GM06990 (cell line): Measurements from ENCODE around the gene UNC119.
"Not testable (repeated sequence)": the region's sequence is repeated elsewhere in the genome, so short reads cannot be mapped to it uniquely, and the experiment has no call there.

Experiments used
- DNase-seq: peaks from one replicate; pipeline ENCODE4 v3.0.0-alpha.2; 2011; ENCODE audit not compliant: insufficient read length; ENCODE audit errors: extremely low read depth
- H3K27me3 ChIP-seq: replicated peaks from 2 replicates; pipeline ENCODE4 v1.6.0; 2011; ENCODE audit warnings: low read length; ENCODE audit not compliant: control insufficient read depth, insufficient read depth
- H3K36me3 ChIP-seq: 2 replicates; pipeline ENCODE4 v1.5.1; 2011; ENCODE audit warnings: low read length; ENCODE audit not compliant: control insufficient read depth, insufficient read depth
- H3K4me3 ChIP-seq: replicated peaks from 2 replicates; pipeline ENCODE4 v1.5.1; 2011; ENCODE audit warnings: low read depth, mild to moderate bottlenecking, control low read depth, low read length
- CTCF ChIP-seq: IDR thresholded peaks from 2 replicates; pipeline ENCODE4 v1.5.1; 2011; ENCODE audit warnings: low read length, control low read depth, mild to moderate bottlenecking, inconsistent platforms; ENCODE audit not compliant: insufficient read depth, poor library complexity, severe bottlenecking

Gene UNC119

GRCh38 chr17:28578246-28579195 is 26.1 kb upstream of the UNC119 start:
- Histone ChIP-seq H3K27me3 (no peaks in the 10 kb centered on the region), H3K36me3 (peaks cover 19% of the 10 kb centered on the region), H3K4me3 (no peak overlapping the region)
- no peak for DNase-seq
- TF ChIP-seq CTCF = no peak

DNA sequence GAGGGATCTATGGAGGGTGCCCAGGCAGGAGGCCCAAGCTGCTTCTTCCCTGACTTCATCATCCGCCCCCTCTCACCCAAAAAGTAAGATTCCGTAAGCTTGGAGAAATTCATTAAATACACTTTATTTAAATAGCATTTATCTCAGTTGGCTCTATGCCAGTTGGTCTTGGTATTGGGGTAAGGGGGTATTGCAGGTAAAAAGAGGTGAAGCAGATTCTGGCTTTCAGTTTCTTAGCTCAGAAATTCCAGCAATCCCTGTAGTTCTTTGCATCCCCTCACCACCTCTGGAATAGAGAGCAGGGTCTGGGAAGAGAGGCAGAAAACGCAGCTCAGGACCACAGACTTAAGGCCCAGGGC is 25.0 kb upstream of the UNC119 start:
- no peak for DNase-seq
- TF ChIP-seq CTCF = no peak
- no peaks in the 10 kb centered on the region for H3K27me3 ChIP-seq
- H3K4me3 ChIP-seq = no peak overlapping the region
- H3K36me3 ChIP-seq = peaks cover 20% of the 10 kb centered on the region

DNA sequence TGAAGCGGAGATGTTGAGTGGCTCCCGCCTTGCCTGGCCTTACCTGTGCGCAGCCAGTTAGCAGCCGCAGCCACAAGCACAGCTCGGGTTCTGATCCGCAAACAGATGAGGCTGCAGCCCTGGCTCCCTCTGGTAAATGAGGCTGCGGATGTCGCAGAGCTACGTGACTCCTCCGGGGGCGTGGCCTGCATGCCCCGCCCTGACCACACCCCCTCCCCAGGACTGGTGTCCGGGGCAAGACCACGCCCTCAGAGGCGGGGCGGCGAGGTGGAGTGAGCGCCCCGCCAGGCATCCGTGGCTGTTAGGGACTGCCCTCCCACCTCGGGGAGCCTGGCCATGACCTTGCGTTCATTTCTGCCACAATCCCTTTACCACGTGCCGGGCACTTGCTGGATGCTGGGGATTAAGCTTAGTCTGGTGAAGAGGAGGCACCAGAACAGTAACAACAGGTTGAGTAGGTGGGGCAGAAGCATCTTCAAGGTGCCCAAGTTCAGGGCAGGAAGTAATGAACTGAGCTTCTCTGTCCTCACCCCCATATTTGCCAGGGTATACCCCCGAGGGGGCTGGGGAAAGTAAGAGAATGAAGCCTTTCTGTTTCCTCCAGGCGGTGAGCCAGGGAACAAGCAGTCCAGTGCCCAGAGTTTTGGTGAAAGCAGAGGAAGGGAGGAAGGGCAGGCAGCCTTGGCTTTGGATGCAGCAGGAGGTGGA is 24.5 kb upstream of the UNC119 start, which contains the start of gene ALDOC:
TSS of gene ALDOC (minus strand) at position 138 of the 708 bp plus-strand sequence. CDS start 1,363 bp downstream, outside the sequence.
- peak within 1 kb of the TSS; percentile 26; the same call in 1 of the 2 replicates for H3K4me3 ChIP-seq
- TF ChIP-seq CTCF = no peak
- peaks cover 20% of the 10 kb centered on the region for H3K36me3 ChIP-seq
- DNase-seq = peak; percentile 98
- no peaks in the 10 kb centered on the region for H3K27me3 ChIP-seq

DNA sequence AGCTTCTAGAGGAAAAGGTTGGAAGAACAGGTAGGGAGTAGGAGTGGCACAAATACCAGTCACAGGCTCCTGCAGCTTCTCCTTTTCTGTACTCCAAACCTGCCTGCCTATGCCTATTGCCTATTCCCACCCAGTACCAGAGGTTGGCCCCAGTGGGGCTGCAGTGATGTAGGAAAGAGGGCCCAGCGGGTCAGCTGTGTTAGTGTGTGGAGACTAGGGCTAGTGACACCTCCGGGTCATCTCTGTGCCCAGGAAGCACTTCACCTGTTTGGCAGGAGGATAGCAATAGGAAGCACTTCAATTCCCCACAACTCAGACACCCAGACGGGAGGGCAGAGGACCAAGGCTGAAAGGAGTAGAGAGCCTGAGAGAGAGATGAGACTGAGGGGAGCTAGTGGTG is 23.6 kb upstream of the UNC119 start:
- H3K36me3 ChIP-seq = peaks cover 20% of the 10 kb centered on the region

DNA sequence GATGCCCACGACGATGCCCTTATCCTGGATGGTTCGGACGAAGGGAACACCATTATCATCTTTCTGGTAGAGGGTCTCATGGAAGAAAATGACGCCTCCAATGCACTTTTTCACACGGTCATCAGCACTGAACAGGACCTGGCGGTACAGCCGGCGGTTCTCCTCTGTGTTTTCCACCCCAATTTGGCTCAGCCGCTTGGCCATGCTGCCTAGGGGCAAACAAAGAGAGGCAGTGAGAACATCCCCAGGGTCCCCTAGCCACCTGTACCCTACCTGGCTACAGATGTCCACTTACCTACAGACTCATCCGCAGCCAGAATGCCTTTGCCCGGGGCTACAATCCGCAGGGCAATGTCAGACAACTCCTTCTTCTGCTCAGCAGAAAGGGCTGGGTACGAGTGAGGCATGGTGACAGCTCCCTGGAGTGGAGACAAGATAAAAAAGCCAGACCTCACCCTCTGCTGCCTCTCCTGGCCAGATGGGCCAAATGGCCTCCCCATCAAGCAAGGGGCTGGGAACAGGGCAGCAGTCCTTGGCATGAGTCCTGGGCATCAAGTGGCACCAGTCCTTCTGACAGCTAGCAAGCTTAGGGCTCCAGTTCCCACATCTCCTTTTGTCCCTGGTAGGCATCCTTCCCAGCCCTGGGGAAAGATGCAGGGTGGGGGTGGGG is 22.8 kb upstream of the UNC119 start:
- peak; percentile 23 for TF ChIP-seq CTCF
- DNase-seq = no peak
- H3K4me3 ChIP-seq = no peak overlapping the region
- H3K27me3 ChIP-seq = no peaks in the 10 kb centered on the region
- H3K36me3 ChIP-seq = peaks cover 20% of the 10 kb centered on the region

More for the DNA sequence above, 23.6 kb upstream of the UNC119 start:
- DNase-seq, H3K27me3 ChIP-seq: not testable (repeated sequence)
- peak overlapping the region; percentile 12; the same call in 1 of the 2 replicates for H3K4me3 ChIP-seq
